HG03108 (cell line): ENCODE measurements around the gene SMYD3.
"Not testable (repeated sequence)": the region's sequence is repeated elsewhere in the genome, so short reads cannot be mapped to it uniquely, and the experiment has no call there.

Experiments
- ATAC-seq: cut with Tn5 transposase; IDR thresholded peaks from one replicate; pipeline ENCODE4 v1.9.1; 2021; ENCODE audit warnings: moderate library complexity; ENCODE audit not compliant: unreplicated experiment

The SMYD3 gene

GRCh38 chr1:245791410-245792312, 715.4 kb downstream of the SMYD3 start:
- ATAC-seq: no peak

DNA sequence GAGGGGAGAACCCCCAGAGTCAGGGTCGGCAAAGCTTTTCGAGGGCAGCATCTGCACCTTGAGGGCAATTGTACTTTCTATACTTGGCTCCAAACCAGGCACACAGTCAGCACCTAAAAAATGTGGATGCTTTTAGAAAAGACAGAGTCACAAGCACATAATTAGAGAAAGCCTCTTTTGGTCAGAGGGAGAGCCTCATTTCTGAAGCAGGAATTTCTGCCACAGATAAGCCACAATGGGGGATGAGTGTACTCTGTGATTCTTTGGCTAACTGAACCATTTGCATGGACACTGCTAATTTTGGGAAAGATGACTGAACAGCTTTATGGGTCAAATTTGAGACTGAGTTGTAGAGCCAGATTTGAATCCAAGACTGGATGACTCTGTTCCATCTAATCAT, 716.6 kb downstream of the SMYD3 start:
- ATAC-seq: no peak

DNA sequence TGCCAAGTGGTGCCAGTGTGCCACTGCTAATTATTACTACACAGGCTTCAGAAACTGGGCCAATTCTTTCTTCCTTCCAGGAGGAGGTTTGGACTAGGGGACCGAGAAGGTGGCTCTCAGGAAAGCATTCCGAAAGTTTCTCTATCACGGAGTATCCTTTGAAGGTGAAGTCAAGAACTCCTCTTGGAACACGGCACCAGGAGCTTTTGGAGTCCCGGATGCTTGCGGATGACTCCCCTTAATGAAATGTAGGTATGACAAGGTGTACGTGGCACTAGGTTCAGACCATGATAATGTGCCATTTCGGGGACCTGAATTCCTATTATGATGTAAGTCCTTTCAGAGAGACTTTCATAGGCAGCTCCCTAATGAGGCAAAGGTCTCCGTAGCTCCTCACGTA, 718.2 kb downstream of the SMYD3 start:
- no peak for ATAC-seq

DNA sequence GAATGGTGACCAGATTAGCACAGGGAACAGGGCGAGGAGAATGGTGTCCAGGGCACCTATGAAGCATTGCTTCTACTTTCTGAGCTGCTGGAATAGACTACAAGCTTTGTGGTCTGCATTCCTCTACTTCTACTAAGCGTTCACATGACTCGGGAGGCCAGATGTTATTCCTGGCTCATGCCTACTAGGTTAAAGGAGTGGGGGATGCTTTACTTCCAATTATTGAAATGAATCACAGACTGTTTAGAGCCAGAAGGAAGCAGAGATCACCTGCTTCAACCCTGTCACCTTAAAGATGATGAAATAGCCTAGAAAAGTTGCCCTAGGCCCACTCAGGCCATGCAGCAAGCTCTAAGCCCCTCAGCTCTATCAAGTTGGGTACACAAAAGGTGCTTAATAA, 718.8 kb downstream of the SMYD3 start:
- no peak for ATAC-seq

- no peak for ATAC-seq
These were observed 720.1 kb downstream of the SMYD3 start for GRCh38 chr1:245786948-245787347.

DNA sequence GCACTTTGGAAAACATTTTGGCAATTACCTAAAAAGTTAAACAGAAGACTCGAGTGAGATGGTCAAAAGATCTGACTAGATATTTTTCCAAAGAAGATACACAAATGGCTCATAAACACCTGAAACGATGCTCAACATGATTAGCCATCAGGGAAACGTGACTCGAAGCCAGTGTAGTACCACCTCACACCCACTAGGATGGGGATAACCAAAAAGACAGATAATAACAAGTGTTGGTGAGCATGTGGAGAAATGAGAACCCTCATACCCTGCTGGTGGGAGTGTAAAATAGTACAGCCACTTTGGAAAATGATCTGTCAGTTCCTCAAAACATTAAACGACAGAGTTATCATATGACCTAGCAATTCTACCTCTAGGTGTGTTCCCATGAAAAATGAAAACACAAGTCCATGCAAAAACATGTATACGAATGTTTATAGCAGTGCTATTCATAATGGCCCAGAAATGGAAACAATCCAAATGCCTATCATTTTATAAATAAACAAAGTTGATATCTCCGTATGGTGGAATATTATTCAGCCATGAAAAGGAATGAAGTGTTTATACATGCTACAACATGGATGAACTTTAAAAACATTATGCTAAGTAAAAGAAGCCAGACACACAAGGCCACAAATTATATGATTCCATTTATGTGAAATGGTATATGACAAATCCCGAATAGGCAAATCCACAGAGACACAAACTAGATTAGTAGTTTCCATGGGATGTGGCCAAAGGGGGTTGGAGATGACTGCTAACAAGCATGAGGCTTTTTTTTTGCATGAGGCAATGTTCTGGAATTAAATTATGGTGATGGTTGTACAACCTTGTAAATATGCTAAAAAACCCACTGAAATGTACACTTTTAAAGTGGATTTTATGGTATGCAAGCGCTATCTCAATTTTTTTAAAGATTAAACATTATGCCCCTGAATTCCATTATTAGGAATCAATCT, 727.0 kb downstream of the SMYD3 start:
- no peak for ATAC-seq

DNA sequence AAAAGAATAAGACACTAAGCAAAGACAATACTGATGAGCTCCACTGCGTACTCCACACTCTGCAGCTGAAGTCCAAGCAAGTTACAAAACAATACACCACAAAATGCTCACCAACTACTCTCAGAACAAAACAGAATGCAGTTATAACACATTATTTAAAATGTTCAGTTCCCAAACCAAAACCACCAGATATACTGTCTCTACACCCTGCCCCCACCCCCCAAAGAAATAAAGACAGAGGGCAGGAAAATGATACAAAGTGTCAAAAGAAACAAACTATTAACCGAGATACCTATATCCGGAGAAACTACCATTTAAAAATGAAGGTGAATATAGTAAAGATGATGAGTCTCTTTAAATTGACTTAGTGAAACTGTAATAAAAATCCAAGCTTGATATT, 729.3 kb downstream of the SMYD3 start:
- no peak for ATAC-seq

DNA sequence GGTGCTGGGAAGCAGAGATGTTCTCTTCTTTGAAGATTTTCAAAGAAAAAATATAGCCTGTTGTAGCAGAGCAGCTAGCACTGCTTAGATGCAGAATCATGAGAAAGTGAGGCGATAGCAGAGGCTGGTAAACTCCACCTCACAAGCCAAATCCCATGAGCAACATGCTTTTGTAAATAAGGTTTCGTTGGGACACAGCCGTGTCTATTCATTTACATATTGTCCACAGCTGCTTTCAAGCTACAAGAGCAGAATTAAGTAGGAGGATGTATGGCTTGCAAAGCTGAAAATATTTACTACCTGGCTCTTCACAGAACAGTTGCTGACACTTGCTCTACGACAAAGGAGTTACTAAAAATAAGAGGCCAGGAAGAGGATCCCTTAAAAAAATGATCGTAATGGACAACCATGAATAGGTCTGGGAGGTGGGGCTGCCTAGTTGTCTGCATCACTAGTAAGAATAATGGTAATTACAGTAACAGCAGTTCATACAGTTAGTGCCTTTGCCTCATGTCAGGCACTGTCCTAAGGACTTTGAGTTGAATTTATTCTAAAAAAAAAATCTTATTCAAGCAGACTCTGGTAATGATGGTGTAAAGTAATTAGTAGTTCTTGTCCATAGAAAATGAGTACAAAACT, 730.3 kb downstream of the SMYD3 start:
- no peak for ATAC-seq

DNA sequence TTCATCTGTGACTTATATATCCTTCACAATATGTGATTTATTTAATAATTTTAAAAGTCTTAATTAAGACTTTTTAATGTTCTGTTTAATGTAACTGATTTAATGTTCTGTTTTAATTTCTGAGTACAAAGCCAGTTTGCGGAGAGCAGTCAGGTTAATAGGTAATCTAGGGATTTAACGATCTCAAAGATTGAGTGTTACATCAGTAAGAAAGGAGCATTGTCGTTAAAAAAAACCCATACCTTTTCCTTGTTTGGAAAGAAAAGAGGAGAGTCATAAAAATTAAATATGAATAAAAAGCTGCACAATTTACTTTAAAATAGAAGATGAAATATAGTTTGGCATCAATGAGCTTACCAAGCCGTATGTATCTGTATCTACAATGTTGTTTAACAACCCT, 730.9 kb downstream of the SMYD3 start:
- ATAC-seq: no peak

DNA sequence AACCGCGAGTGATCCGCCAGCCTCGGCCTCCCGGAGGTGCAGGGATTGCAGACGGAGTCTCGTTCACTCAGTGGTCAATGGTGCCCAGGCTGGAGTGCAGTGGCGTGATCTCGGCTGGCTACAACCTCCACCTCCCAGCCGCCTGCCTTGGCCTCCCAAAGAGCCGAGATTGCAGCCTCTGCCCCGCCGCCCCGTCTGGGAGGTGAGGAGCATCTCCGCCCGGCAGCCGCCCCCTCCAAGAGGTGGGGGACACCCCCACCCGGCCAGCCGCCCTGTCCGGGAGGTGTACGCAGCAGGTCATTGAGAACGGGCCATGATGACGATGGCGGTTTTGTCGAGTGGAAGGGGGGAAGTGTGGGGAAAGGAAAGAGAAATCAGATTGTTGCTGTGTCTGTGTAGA, 732.1 kb downstream of the SMYD3 start:
- not testable (repeated sequence) for ATAC-seq

DNA sequence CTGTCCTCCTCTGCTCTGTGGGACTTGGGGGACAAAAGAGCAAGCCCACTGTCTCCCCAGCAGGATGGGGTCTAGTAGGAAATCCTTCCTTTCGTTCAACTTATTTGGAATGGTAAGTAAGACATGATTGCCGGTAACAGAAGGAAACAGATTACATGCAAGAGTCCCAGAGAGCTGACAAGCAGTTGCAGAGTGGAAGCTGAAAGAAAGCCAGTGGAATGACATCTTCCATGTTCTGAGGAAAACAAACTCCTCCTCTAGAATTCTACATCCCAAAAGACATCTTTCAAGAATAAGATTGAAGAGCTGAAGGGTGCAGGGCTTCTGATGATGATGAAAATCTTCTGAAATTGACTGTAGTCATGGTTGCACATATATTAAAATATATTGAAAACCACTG, 732.9 kb downstream of the SMYD3 start:
- ATAC-seq: no peak

DNA sequence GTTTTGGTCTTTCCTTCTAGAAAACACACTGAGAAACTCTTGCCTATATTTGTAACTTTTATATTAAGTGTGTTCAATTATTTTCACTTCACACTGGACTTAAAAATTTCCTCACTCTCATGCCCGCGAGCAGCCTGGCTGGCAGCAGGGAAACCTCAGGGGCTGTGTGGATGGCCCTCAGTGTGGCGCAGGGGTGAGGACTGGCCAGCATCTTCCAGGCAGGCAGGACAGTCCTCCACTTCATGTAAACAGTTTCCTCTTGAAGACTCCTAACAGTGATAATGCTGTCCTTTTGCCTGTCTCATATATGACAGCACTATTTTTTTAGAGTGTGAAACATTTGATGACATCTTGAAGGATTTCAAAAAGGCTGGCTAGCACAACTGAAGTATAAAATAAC, 733.7 kb downstream of the SMYD3 start:
- ATAC-seq: no peak

- ATAC-seq: no peak
These were observed 734.3 kb downstream of the SMYD3 start for GRCh38 chr1:245772739-245773138.

DNA sequence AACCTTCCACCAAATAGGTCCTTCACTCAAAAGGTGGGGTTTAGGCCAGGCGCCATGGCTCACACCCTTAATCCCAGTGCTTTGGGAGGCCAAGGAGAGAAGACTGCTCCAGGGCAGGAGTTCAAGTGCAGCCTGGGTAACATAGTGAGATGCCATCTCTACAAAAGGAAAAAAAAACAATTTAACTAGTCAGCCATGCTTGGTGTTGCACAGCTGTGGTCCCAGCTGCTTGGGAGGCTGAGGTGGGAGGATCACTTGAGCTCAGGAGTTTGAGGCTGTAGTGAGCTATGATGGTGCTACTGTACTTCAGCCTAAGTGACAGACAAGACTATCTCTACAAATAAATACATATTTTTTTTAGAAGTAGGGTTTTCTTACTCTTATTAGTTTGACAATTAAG, 734.8 kb downstream of the SMYD3 start:
- ATAC-seq: no peak

DNA sequence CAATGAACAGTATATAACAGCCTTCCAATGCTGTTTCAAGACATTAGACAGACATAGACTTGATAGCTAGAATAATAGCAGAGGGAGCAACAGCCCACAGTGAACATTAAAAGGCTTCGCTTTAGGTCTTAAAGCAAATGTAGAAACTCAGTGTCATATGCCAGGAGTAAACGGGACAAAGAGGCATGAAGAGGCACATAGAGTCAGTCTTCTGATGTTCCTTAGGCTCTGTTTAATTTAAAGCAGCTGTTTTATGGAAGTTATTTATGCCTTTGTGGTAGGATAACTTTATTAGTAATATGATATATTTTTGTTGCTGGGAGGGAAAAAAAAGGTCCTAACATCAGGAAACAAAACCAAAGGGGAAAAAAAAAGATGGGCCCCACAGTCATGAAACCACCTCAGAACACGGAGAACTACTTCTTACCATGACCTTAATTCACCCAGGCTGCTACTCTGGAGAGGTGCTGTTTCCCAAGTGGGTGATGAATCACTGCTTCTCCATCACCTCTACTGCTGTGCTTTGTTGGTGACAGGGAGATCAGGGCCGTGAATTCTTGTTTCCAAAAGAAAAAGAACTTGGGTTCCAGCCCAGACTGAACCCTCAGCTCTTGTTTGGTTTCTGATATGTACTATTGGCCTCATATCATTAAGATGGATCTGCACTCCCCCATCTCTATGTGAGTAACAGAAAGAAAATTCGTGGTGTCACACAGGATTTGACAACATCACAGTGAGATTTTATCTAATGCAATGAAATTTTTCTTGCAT, 735.4 kb downstream of the SMYD3 start:
- no peak for ATAC-seq

GRCh38 chr1:245770156-245770555, 736.9 kb downstream of the SMYD3 start:
- ATAC-seq: no peak

GRCh38 chr1:245768596-245768995, 738.5 kb downstream of the SMYD3 start:
- ATAC-seq: no peak

DNA sequence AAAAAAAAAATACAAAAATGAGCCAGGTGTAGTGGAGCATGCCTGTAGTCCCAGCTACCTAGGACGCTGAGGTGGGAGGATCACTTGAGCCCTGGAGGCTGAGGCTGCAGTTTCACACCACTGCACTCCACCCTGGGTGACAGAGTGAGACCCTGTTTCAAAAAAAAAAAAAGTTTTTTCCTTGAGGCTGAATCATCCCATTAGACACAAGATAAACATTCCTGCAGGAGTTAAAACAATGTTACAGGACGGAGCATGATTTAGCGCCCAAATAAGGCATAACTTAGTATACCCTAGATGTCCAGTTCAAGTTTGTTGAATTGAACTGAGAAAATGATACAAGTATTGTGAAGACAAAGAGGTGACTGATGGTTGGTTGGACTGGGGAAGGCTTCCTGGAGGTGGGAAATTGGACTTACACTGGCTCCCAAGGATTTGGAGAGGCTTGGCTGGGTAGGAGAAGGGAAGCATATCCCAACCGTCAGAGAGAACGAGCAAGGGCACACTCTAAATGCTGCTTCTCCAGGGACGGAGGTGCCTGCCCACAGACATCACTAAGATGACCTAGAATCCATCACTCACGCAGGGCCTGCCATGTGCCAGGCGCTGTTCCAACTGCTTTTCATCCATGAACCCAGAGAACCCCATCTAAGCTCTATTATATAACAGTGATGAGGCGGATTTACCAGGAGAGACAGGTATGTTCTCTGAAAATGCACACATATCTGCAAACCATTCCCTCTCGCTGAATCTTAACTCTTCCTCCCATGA, 741.7 kb downstream of the SMYD3 start:
- no peak for ATAC-seq

DNA sequence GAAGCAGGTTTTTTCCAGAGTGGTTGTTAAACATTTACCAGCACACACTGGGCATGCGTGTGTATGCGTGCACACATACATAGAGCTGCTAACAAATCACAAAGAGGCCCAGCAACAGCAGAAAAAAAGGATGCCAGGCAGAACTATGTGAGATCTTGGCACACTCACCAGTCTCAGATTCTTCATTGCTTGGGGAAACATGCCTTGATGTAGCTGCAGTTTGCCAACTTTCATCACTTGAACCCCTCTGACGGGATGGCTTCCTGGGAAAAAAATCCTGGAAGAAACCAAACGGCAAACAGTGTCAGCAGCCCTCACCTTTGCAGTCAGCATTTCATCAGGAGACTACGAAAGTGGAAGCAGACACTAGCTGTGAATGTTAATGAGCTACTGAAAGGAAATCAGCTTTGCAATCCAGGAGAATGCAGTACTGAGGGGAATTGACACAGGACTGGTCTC, 743.2 kb downstream of the SMYD3 start:
- no peak for ATAC-seq
